Tibial artery (tissue), 4 donors: ENCODE measurements around the gene FGF13.

ENCODE experiments used
- DNase-seq, 2 donors: peaks; one replicate each; pipeline ENCODE4 v3.0.0-alpha.2; 2019
- H3K27ac ChIP-seq, 2 donors: fragments of 200-600 bp; sonication (generic) in 1 of 2; 1 replicate in 1 of 2; 2 replicates in 1 of 2; pipeline ENCODE4 v1.5.1; 2018 to 2019; ENCODE audit warnings: mild to moderate bottlenecking in 1 of 2
- H3K27me3 ChIP-seq, 2 donors: fragments of 200-600 bp; sonication (generic) in 1 of 2; one replicate each; pipeline versions ENCODE4 v1.5.1 to v1.6.0; 2016 to 2019
- H3K36me3 ChIP-seq, 3 donors: fragments of 200-600 bp; sonication (generic) in 2 of 3; one replicate each; pipeline ENCODE4 v1.5.1; 2016 to 2019; ENCODE audit warnings: mild to moderate bottlenecking in 2 of 3
- H3K4me1 ChIP-seq, 4 donors: fragments of 200-600 bp; sonication (generic) in 2 of 4; 1 replicate in 3 of 4; 2 replicates in 1 of 4; pipeline ENCODE4 v1.5.1; 2016 to 2019
- H3K4me3 ChIP-seq, 2 donors: fragments of 200-600 bp; sonication (generic) in 1 of 2; 1 replicate in 1 of 2; 2 replicates in 1 of 2; pipeline ENCODE4 v1.5.1; 2018 to 2019; ENCODE audit warnings: mild to moderate bottlenecking in 2 of 2
- H3K9me3 ChIP-seq, 3 donors: fragments of 200-600 bp; sonication (generic) in 1 of 3; one replicate each; pipeline ENCODE4 v1.5.1; 2016 to 2019
- intact Hi-C: fragments of 100-400 bp; cut with DNase I; formaldehyde crosslinking; loops from one replicate; pipeline ENCODE4 v1.15.0; 2023; ENCODE audit warnings: low total_unique reads
- TF ChIP-seq, protein P1 (sequence below), 2 experiments: fragments of 200-600 bp in 1 of 2; fragments of 450-650 bp in 1 of 2; IDR thresholded peaks; one replicate each; pipeline ENCODE4 v1.5.1; 2017 to 2019; ENCODE audit warnings: antibody characterized with exemption in 2 of 2, mild to moderate bottlenecking in 1 of 2, moderate library complexity in 1 of 2

The FGF13 gene

DNA sequence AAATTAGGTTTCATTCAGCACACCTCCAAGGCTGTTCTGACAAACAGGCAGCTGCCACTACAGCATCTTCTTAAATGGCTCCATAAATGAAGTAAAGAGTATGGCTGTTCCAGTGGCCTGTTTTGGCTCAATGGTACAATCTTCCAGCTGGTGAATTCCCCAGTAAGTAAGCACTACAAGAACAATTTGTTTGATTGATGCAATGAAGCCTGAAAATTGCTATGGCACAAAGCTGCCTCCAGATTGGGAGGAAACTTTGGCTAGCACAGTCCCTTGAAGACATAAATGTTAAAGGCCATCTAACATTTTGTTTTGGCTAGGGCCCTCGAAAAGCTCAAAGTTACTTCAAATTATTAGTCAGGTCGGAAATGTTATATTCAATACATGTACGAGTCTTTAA is 47.5 kb downstream of the FGF13 start:
- H3K4me1 ChIP-seq: no peaks in the 10 kb centered on the region
- H3K36me3 ChIP-seq: no peaks in the 10 kb centered on the region
- intact Hi-C loops: no loop called here
- no peaks in the 10 kb centered on the region for H3K27me3 ChIP-seq
- DNase-seq: no peak
- H3K4me3 ChIP-seq: no peak overlapping the region
- TF ChIP-seq, protein P1, sequence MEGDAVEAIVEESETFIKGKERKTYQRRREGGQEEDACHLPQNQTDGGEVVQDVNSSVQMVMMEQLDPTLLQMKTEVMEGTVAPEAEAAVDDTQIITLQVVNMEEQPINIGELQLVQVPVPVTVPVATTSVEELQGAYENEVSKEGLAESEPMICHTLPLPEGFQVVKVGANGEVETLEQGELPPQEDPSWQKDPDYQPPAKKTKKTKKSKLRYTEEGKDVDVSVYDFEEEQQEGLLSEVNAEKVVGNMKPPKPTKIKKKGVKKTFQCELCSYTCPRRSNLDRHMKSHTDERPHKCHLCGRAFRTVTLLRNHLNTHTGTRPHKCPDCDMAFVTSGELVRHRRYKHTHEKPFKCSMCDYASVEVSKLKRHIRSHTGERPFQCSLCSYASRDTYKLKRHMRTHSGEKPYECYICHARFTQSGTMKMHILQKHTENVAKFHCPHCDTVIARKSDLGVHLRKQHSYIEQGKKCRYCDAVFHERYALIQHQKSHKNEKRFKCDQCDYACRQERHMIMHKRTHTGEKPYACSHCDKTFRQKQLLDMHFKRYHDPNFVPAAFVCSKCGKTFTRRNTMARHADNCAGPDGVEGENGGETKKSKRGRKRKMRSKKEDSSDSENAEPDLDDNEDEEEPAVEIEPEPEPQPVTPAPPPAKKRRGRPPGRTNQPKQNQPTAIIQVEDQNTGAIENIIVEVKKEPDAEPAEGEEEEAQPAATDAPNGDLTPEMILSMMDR (IDR thresholded peaks at IDR 0.05): no peak
- H3K9me3 ChIP-seq: no peaks in the 10 kb centered on the region
- no peak overlapping the region for H3K27ac ChIP-seq

GRCh38 chrX:138651494-138651893 is 60.0 kb downstream of the FGF13 start:
- H3K36me3 ChIP-seq: no peaks in the 10 kb centered on the region
- no peak for DNase-seq
- intact Hi-C loops: no loop called here
- H3K4me3 ChIP-seq: no peak overlapping the region
- H3K27ac ChIP-seq: no peak overlapping the region
- H3K9me3 ChIP-seq: no peaks in the 10 kb centered on the region
- H3K4me1 ChIP-seq: no peaks in the 10 kb centered on the region
- no peaks in the 10 kb centered on the region for H3K27me3 ChIP-seq
- TF ChIP-seq, protein P1 (IDR thresholded peaks at IDR 0.05): no peak

DNA sequence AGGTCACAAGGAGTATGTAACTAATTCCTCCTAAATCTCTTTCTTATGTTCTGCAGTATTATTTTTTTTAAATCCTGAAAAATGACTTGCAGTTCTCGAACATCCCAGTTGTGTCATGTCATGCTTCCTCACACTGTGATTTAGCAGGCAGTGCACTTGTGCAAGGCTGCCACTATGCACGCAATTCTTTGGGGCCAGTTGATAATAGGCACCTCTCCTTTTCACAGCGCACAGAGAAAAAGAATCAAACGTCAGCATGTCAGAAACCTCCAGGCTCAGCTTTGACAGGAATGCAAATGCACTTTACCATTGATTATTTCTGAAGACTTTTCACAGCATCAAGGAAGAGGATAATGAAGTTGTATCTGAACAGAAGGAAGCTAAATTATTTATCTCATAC is 62.9 kb downstream of the FGF13 start:
- no peak for DNase-seq
- Histone ChIP-seq H3K4me3 (no peak overlapping the region), H3K36me3 (no peaks in the 10 kb centered on the region), H3K27ac (no peak overlapping the region), H3K9me3 (no peaks in the 10 kb centered on the region), H3K4me1 (no peaks in the 10 kb centered on the region), H3K27me3 (no peaks in the 10 kb centered on the region)
- intact Hi-C loops: no loop called here
- TF ChIP-seq, protein P1 (IDR thresholded peaks at IDR 0.05): no peak

DNA sequence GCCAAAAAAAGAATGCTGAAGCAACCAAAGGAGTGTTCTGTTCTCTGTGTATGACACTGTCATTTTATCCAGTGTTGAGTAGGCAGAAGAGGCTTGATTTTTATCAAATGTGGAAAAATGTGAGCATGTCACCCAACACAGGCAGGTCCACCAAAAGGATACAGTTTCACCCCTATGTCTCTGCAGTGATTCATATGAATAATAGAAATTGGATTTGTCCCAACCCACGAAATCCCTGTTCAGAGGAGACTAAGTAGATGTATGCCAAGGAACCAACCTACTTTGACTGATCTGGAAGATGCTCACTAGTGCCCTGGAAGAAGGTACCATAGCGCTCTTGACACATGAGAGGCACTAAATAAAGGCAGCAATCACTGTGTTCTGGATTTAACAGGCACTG is 72.5 kb downstream of the FGF13 start:
- H3K36me3 ChIP-seq: peaks cover 0 to 4% (median 0%) of the 10 kb centered on the region in 3 donors
- intact Hi-C loops: no loop called here
- H3K4me3 ChIP-seq: no peak overlapping the region
- no peaks in the 10 kb centered on the region for H3K9me3 ChIP-seq
- no peaks in the 10 kb centered on the region for H3K27me3 ChIP-seq
- no peak for DNase-seq
- no peak overlapping the region for H3K27ac ChIP-seq
- H3K4me1 ChIP-seq: peaks cover 0 to 23% (median under 1%) of the 10 kb centered on the region in 4 donors
- TF ChIP-seq, protein P1 (IDR thresholded peaks at IDR 0.05): no peak
